KOPT-K1 (cell line): ENCODE results near the gene FETUB.
"Not testable (repeated sequence)": the region's sequence is repeated elsewhere in the genome, so short reads cannot be mapped to it uniquely, and the experiment has no call there.

Experiments
- H3K27ac ChIP-seq: fragments of 200-600 bp; sonication (generic); 2 replicates; pipeline ENCODE4 v1.5.1; 2016; ENCODE audit warnings: antibody characterized with exemption, mild to moderate bottlenecking, low read depth, low read length; ENCODE audit not compliant: poor library complexity, severe bottlenecking
- H3K36me3 ChIP-seq: fragments of 200-600 bp; sonication (generic); 2 replicates; pipeline ENCODE4 v1.5.1; 2017; ENCODE audit warnings: antibody characterized with exemption, mild to moderate bottlenecking, low read length, moderate library complexity; ENCODE audit not compliant: insufficient read depth
- H3K9me3 ChIP-seq: fragments of 200-600 bp; sonication (generic); 2 replicates; pipeline ENCODE4 v1.5.1; 2017; ENCODE audit warnings: antibody characterized with exemption, low read length, mild to moderate bottlenecking; ENCODE audit not compliant: insufficient read depth, poor library complexity, severe bottlenecking

FETUB gene

DNA sequence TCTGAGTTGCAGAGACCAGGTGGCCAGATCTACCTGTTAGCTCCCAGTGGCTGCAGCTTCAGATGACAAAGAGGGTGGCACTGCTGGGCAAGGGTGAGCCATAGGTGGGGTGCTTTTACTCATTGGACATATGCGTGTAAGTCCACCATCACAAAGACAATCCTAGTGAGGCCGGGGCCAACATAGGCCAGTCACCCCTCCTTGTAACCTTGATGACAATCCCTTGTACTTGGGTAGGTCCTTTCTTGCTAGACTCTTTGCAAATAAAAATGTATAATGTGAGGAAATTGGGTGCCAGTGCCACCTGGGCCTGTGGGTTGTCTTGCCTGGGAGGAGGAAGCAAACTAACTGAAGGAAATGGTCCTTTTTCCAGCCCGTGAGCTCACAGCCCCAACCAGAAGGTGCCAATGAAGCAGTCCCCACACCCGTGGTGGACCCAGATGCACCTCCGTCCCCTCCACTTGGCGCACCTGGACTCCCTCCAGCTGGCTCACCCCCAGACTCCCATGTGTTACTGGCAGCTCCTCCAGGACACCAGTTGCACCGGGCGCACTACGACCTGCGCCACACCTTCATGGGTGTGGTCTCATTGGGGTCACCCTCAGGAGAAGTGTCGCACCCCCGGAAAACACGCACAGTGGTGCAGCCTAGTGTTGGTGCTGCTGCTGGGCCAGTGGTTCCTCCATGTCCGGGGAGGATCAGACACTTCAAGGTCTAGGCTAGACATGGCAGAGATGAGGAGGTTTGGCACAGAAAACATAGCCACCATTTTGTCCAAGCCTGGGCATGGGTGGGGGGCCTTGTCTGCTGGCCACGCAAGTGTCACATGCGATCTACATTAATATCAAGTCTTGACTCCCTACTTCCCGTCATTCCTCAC lies 19.7 kb upstream of the FETUB start:
- no peaks in the 10 kb centered on the region for H3K36me3 ChIP-seq
- no peaks in the 10 kb centered on the region for H3K9me3 ChIP-seq
- H3K27ac ChIP-seq: no peak overlapping the region

DNA sequence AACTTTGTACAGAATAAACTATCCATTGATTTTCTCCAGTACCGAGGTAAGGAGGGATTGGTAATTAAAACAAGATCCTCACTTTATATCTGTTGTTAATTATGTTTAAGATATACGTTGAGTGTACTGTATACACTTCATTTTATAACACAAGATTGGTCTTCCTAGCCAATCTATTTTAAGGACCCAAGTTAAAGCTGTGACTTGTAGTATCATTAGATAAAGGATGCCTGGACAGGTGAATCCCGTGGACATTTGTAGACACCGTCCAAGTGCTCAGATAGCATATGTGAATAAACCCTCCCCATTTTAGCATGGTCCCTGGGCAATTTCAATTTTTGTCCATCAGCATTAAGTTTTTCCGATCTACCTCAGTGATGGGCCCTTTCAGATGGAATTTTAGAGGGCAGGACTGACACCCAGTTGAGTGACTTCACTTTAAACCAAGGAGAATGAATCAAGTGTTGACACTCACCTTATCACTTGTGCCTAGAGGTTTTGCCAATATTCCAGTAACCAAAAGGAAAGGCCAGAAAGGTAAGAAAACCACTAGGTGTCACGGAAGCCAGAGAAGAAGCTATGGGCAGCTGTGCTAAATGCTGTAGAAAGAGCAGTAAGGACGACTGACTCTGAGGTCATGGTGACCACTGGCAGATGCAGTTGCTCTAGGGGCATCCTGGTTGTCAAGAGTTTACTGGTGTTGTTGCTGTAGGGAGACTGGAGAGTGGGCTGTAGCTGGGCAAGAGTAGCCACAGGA lies 18.1 kb upstream of the FETUB start:
- no peaks in the 10 kb centered on the region for H3K9me3 ChIP-seq
- H3K27ac ChIP-seq: no peak overlapping the region
- no peaks in the 10 kb centered on the region for H3K36me3 ChIP-seq

DNA sequence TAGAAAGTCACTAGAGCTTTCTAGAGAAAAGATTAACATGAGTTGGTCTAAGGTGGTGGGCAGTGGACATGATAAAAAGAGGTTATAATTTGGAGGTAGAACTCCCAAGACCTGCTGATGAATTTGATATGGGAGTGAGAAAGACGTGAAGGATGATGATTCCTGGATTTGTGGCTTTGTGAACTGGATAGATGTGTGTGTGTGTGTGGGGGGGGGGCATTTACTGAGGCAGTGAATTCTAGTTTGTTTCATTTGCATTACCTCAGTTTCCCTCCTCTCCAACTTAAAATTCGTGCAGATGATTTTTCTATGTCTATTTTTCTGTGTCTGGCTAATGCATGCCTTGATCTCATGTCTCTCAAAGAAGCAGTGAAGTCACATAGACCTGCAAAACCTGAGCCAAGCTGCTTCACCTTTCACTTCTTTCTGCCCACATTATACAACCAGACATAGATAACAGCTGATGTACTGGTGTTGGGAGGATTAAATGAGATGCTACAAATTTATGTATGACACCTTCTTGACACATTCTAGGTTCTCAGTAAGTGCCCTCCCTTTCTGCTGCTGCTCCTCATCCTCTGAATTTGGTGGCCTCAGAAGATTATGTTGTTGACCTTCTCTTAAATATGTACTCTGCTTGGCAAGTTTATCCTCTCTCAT lies 17.4 kb upstream of the FETUB start:
- Histone ChIP-seq H3K36me3 (no peaks in the 10 kb centered on the region), H3K27ac (no peak overlapping the region), H3K9me3 (no peaks in the 10 kb centered on the region)

DNA sequence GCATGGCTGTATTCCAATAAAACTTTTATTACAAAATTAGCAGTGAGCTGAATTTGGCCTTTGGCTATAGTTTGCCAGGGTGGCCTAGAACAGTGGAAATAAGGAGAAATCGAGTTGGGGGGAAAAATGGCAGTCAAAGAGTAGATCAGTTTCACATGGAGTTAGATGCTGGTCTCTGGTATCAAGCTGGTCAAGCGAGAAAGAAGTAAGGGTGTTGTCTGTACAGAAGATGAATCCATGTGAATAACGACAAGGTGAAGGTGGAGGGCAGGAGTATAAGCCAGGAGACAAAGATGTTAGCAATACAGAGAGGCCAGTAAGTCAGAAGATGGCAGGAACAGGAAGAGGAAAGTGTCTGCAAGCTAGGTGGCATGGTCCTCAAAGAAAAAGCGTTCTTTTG lies 15.6 kb upstream of the FETUB start:
- Histone ChIP-seq H3K27ac (no peak overlapping the region), H3K36me3 (no peaks in the 10 kb centered on the region), H3K9me3 (no peaks in the 10 kb centered on the region)

DNA sequence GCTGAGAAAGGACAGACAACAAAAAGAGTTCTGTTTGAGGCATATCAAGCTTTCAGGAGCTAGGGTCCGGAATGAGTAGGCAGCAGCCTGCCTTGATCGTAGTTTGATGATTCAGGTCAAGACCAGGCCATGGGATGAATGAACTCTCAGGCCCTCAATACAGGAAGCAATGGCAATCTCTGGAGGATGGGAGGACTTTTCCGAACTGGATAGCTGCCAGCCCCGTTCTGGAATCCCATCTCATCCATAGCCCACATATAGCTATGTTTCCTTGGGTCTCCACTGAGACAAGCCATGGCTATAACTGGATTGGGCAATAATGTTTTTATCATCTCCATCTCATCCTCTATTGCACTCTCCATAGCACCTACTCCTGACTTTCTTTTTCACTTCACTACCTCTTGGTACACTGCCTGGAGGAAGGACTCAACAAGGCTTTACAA lies 14.6 kb upstream of the FETUB start:
- H3K27ac ChIP-seq: no peak overlapping the region
- H3K36me3 ChIP-seq: no peaks in the 10 kb centered on the region
- H3K9me3 ChIP-seq: no peaks in the 10 kb centered on the region

DNA sequence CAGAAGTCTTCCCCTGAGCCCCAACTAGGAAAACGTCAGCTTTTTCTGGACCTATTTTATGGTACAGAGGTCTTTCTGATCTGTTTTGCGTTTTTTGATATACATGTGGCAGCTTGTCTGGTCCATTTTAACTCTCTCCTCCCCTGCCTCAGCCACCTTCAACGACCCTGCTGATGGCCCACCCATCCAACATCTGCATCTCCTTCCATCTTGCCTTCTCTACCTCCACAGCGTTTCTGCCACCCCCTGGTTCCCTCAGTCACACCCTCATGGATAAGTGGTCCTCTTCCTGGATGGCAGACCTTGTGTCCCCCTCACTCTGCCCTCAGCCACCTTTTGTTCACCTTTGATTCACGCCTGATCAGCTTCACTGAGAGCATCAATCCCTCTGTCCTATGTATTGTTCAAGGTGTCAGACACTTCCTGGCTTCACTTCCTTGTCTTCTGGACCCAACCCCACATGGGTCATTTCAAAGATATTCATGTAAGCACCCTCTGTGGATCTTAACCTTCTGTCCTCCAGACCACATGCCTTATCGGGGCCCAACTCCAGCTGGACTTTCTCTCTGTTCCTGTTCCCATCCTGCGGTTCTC lies 13.8 kb upstream of the FETUB start:
- Histone ChIP-seq H3K36me3 (no peaks in the 10 kb centered on the region), H3K27ac (no peak overlapping the region), H3K9me3 (no peaks in the 10 kb centered on the region)

DNA sequence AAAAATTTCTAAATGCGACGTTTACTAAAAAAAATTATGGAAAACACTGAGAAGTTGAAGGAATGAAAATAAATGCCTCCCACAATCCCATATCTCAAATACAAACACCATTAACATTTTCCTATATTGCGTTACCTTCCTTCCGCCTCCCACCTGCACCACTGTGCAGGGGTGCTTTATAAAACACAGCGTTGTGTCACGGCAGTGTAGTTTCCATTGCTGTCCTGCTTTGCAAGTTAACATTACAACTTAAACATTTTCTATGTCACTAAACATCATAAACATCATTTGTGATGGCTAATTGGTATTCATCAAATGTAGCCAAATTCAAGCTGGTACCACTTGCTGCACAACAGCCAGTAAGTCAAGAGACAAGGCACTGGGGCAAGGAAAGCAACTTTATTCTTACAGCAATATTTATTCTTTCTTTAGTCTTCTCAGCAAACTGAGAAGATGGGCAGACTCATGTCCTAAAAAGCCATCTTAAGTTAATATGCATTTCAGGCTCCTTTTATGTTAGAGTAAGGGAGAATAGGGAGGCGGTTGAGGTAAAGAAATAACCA lies 12.3 kb upstream of the FETUB start:
- no peaks in the 10 kb centered on the region for H3K36me3 ChIP-seq
- no peaks in the 10 kb centered on the region for H3K9me3 ChIP-seq
- no peak overlapping the region for H3K27ac ChIP-seq

DNA sequence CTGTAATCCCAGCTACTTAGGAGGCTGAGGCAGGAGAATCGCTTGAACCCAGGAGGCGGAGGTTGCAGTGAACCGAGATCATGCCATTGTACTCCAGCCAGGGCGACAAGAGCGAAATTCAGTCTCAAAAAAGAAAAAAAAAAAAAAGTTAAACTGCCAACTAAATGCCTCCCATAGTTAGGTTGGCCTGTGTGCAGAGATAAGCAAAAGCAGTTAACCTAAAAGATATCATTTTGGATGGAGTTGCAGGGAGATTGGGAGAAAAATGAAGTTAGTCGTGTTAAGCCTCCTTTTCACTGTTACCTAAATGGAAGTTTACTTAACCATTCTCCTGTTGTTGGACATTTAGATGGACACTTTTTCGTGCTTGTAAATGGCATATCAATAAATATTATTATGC lies 11.4 kb upstream of the FETUB start:
- Histone ChIP-seq H3K9me3 (no peaks in the 10 kb centered on the region), H3K27ac (no peak overlapping the region), H3K36me3 (no peaks in the 10 kb centered on the region)

DNA sequence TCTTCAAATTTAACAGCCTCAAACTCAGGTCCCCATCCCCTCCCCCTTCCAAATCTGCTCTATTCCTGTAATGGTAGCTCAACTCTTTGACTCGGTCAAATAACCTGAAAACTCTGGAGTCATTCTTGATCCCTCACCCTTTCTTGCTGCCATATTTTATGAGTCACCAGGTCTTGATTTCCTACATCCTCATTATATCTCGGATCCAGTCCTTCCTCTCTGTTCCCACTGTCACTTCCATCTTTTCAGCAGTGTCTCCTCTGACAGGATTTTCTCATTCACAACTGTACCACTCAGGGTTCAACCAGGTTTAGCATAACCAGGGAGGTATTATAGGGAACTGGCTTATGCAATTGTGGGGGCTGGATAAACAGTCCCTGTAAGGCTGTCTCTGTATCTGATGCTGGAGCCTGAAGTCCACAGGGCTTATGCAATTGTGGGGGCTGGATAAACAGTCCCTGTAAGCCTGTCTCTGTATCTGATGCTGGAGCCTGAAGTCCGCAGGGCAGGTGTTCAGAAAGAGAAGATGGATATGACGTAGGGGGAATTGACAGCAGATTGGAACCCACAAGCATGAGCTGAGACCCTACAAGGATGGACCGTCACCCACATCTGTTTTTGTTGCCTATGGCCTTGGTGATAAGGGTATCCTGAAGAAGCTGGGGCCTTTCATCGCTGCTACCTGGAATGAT lies 9.1 kb upstream of the FETUB start:
- Histone ChIP-seq H3K36me3 (no peaks in the 10 kb centered on the region), H3K27ac (no peak overlapping the region), H3K9me3 (no peaks in the 10 kb centered on the region)

DNA sequence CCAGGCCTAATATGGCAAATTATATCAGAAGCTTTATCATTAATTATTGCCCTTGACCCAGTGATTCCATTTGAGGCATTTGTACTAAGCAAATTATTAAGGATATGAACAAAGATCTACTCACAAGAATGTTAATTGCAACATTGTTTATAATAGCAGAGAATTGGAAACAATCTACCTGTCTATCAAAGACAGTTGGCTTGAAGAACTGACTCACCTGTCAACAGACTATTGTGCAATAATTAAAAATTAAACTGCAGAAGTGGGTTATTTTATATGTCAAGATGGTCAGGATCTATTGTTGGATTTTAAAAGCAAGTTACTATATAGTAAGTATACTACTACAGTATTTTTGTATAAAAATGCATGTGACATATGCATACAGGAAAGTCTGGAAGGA lies 6.7 kb upstream of the FETUB start:
- Histone ChIP-seq H3K9me3 (no peaks in the 10 kb centered on the region), H3K27ac (no peak overlapping the region), H3K36me3 (no peaks in the 10 kb centered on the region)

DNA sequence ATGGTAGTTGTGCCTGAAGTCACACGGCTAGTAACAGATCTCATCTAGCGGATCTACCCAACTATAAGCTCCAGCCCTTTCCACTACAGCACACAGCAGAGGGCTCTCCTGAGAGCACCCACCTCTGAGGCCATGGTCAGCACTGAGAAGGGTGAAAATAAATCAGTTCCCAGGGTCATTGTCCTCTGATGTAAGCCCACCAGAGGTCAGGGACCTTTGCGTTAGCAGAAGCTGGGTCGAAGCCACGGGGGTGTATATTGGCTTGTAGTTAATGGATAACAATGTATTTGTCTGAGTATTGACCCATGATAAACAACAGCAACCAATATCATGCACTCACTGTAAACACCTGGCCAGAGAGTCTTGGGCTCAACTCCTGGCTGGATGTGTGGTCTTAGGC lies 6.0 kb upstream of the FETUB start:
- not testable (repeated sequence) for H3K36me3 ChIP-seq, H3K27ac ChIP-seq, H3K9me3 ChIP-seq

DNA sequence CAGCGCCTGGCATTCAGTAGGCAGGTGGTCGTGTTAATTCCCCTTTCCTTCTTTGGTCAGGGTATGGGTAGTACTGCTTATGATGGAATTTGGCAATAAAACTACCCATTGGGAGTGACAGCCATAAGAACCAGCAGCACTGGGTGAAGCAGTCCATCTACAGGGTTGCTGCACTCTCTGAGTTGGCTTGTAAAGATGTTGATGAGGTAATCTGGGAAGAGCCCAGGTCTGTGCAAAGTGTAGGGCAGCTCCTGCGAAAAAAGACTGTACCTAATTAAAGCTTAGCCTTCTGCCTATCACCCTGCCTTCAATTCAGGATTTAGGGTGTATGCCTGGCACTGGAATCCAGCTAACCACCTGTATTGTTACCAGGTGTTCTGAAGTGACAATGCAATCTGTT lies 4.7 kb upstream of the FETUB start:
- H3K27ac ChIP-seq: no peak overlapping the region
- H3K36me3 ChIP-seq: no peaks in the 10 kb centered on the region
- H3K9me3 ChIP-seq: peaks cover 7% of the 10 kb centered on the region

DNA sequence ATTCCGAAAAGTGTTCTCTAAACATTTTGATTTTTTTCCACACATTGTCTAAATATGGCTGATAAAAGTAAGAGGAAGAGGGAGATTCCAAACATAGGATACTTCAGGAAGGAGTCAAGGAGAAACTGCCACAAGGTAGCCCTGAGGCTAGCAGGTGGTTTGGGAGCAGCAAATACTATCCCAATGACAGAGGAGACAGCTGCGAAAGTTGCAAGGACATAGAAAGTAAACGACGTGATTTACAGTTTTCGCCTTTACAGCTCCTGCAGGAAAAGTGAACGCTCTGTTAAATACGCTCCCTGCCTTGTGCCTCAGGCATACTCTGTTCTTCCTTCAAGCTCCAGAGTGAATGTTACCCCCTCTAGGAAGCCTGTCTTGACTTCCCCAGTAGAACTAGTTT lies 3.7 kb upstream of the FETUB start:
- H3K9me3 ChIP-seq: peaks cover 7% of the 10 kb centered on the region
- H3K36me3 ChIP-seq: no peaks in the 10 kb centered on the region
- no peak overlapping the region for H3K27ac ChIP-seq

DNA sequence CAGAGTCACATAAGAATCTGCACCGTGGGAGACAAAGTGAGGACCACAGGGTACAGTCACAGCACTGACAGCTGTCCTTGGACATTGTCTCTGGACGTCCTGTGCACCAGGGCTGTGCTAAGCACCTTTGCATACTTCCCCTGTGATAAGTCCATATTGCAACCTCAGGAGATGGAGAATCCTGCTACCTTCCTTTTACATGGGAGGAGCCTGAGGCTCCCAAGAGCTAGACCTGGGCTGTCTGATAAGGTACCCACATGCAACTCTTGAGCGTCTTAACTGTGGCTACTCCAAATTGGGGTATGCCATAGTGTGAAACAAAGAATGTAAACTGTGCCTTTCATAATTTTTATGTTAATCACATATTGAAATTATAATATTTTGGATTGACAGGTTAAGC lies 2.5 kb upstream of the FETUB start:
- Histone ChIP-seq H3K27ac (no peak overlapping the region), H3K36me3 (no peaks in the 10 kb centered on the region), H3K9me3 (peaks cover 7% of the 10 kb centered on the region)
